ENCODE results near the gene RAPGEF6.
"Not testable (repeated sequence)": the region's sequence is repeated elsewhere in the genome, so short reads cannot be mapped to it uniquely, and the experiment has no call there.

Gene RAPGEF6

DNA sequence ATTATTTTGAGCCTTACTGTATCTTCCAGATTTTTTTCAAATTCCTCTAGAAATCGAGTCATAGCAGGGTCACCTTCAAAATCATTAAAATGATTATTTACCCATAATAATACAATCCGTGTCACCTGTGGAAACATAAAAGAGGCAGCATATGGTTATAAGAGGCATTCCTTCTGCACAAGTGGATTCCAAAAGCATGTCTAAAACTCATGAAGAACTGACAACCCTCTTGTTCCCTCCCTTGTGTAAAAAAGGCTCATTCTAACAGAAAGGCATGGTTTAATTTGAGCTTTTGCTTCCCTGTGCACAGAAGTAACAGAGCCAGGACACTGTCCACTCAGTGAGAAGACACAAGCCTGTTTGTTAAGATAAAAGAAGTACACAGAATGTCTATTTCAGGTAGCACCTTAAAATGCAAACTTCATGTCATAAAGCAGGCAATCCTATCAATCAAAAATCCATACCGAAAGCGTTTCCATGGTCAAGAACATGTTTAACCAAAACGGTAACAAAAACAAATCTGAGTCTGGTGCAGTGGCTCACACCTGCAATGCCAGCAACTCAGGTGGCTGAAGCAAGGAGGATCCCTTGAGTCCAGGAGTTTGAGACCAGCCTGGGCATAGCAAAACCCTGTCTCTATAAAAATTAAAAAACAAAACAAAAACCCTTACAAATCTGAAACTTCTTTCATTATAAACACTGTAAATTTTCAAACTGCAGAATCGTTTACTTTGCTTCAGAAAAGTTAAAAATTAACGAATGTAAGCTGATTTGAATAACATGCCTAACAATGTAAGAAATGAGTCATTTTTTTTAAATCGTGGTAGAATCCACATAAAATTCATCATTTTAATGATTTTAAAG, 139.3 kb downstream of the RAPGEF6 start:
- H3K36me3 ChIP-seq (ENCODE audit: insufficient read depth, low read length): peaks cover 55% of the 10 kb centered on the region
- no peaks in the 10 kb centered on the region for H4K20me1 ChIP-seq (ENCODE audit: insufficient read depth, low read length, poor library complexity, severe bottlenecking)
- no peaks in the 10 kb centered on the region for H3K79me2 ChIP-seq (ENCODE audit: insufficient read depth, low read length)
- no peak overlapping the region for H3K9ac ChIP-seq (ENCODE audit: low read depth, low read length, poor library complexity, severe bottlenecking)
- no peaks in the 10 kb centered on the region for H3F3A ChIP-seq (ENCODE audit: low read depth)
- no peaks in the 10 kb centered on the region for H3K27me3 ChIP-seq (ENCODE audit: insufficient read depth, low read length, poor library complexity, severe bottlenecking)
- H3K4me2 ChIP-seq (ENCODE audit: low read depth, low read length, poor library complexity, severe bottlenecking): no peak overlapping the region
- H2AFZ ChIP-seq (ENCODE audit: low read length): no peak overlapping the region
- H3K4me3 ChIP-seq (ENCODE audit: low read length, poor library complexity, severe bottlenecking): no peak overlapping the region
- H3K4me1 ChIP-seq (ENCODE audit: insufficient read depth, low read length, poor library complexity, severe bottlenecking): no peaks in the 10 kb centered on the region
- H3K9me2 ChIP-seq (replicated peaks; ENCODE audit: low read depth, low read length): no peaks in the 10 kb centered on the region
- no peaks in the 10 kb centered on the region for H3K9me3 ChIP-seq (ENCODE audit: insufficient read depth, low read depth, low read length)
- no peak for TF ChIP-seq CTCF (conservative IDR thresholded peaks at IDR 0.05; ENCODE audit: low read length)
- no peak for TF ChIP-seq EZH2phosphoT487 (IDR thresholded peaks at IDR 0.05; ENCODE audit: borderline replicate concordance)

DNA sequence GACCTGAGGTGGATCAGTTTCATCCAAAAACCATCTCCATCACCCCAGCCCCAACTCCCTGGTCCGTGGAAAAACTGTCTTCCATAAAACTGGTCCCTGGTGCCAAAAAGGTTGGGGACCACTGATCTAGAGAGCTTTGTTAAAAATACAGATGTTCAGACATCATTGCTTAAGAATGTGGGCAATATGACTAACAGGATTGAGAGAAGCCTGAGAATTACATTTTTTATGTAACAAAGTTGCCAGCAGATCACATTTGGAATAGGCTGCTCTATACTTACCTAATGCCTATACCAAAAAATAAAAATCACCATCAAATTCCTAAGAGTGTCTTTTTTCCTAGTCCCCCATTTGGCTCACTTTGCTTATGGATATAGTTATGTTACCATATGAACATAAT, 143.3 kb downstream of the RAPGEF6 start:
- Histone ChIP-seq H3K36me3 (ENCODE audit: insufficient read depth, low read length) (peaks cover 46% of the 10 kb centered on the region; the same call in 1 of the 2 replicates), H4K20me1 (ENCODE audit: insufficient read depth, low read length, poor library complexity, severe bottlenecking) (no peaks in the 10 kb centered on the region), H3K4me2 (ENCODE audit: low read depth, low read length, poor library complexity, severe bottlenecking) (no peak overlapping the region), H3F3A (ENCODE audit: low read depth) (no peaks in the 10 kb centered on the region), H2AFZ (ENCODE audit: low read length) (no peak overlapping the region), H3K9me2 (replicated peaks; ENCODE audit: low read depth, low read length) (no peaks in the 10 kb centered on the region), H3K79me2 (ENCODE audit: insufficient read depth, low read length) (no peaks in the 10 kb centered on the region), H3K4me3 (ENCODE audit: low read length, poor library complexity, severe bottlenecking) (no peak overlapping the region), H3K9ac (ENCODE audit: low read depth, low read length, poor library complexity, severe bottlenecking) (no peak overlapping the region), H3K4me1 (ENCODE audit: insufficient read depth, low read length, poor library complexity, severe bottlenecking) (peaks cover 7% of the 10 kb centered on the region), H3K27me3 (ENCODE audit: insufficient read depth, low read length, poor library complexity, severe bottlenecking) (no peaks in the 10 kb centered on the region), H3K9me3 (ENCODE audit: insufficient read depth, low read depth, low read length) (no peaks in the 10 kb centered on the region)
- TF ChIP-seq CTCF (conservative IDR thresholded peaks at IDR 0.05; ENCODE audit: low read length) (no peak), EZH2phosphoT487 (IDR thresholded peaks at IDR 0.05; ENCODE audit: borderline replicate concordance) (no peak)

DNA sequence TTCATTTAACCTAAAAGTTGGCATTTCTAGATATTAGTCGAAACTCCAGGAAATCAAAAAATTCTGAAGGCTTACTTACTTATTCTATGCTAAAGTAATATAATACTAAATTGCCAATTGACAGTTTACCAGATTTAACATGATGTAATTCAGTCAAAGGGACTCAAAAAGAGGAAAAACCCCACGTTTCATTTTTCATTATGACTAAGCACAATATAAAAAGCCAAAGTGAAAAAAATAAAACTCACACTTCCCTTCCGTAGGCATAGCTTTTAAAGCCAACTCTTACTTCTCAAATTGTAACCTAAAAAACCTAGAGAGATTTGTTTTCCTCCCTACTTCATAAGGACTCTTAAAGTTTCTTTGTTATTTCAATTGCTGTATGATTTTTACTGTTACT, 146.6 kb downstream of the RAPGEF6 start:
- Histone ChIP-seq H3K4me1 (ENCODE audit: insufficient read depth, low read length, poor library complexity, severe bottlenecking) (peaks cover 7% of the 10 kb centered on the region), H3K9ac (ENCODE audit: low read depth, low read length, poor library complexity, severe bottlenecking) (no peak overlapping the region), H3K36me3 (ENCODE audit: insufficient read depth, low read length) (peaks cover 23% of the 10 kb centered on the region; the same call in 1 of the 2 replicates), H3K79me2 (ENCODE audit: insufficient read depth, low read length) (no peaks in the 10 kb centered on the region), H2AFZ (ENCODE audit: low read length) (no peak overlapping the region), H3F3A (ENCODE audit: low read depth) (no peaks in the 10 kb centered on the region), H4K20me1 (ENCODE audit: insufficient read depth, low read length, poor library complexity, severe bottlenecking) (no peaks in the 10 kb centered on the region), H3K9me3 (ENCODE audit: insufficient read depth, low read depth, low read length) (no peaks in the 10 kb centered on the region), H3K9me2 (replicated peaks; ENCODE audit: low read depth, low read length) (no peaks in the 10 kb centered on the region), H3K27me3 (ENCODE audit: insufficient read depth, low read length, poor library complexity, severe bottlenecking) (no peaks in the 10 kb centered on the region), H3K4me3 (ENCODE audit: low read length, poor library complexity, severe bottlenecking) (no peak overlapping the region), H3K4me2 (ENCODE audit: low read depth, low read length, poor library complexity, severe bottlenecking) (no peak overlapping the region)
- TF ChIP-seq EZH2phosphoT487 (IDR thresholded peaks at IDR 0.05; ENCODE audit: borderline replicate concordance) (no peak), CTCF (conservative IDR thresholded peaks at IDR 0.05; ENCODE audit: low read length) (no peak)

- not testable (repeated sequence) for H3K9ac ChIP-seq (ENCODE audit: low read depth, low read length, poor library complexity, severe bottlenecking); H3K4me2 ChIP-seq (ENCODE audit: low read depth, low read length, poor library complexity, severe bottlenecking); H3K27me3 ChIP-seq (ENCODE audit: insufficient read depth, low read length, poor library complexity, severe bottlenecking); H3K4me1 ChIP-seq (ENCODE audit: insufficient read depth, low read length, poor library complexity, severe bottlenecking); H3K79me2 ChIP-seq (ENCODE audit: insufficient read depth, low read length); H3F3A ChIP-seq (ENCODE audit: low read depth); H2AFZ ChIP-seq (ENCODE audit: low read length); H3K9me3 ChIP-seq (ENCODE audit: insufficient read depth, low read depth, low read length); H3K4me3 ChIP-seq (ENCODE audit: low read length, poor library complexity, severe bottlenecking); H4K20me1 ChIP-seq (ENCODE audit: insufficient read depth, low read length, poor library complexity, severe bottlenecking); H3K9me2 ChIP-seq (replicated peaks; ENCODE audit: low read depth, low read length)
- H3K36me3 ChIP-seq (ENCODE audit: insufficient read depth, low read length): peaks cover 23% of the 10 kb centered on the region; the same call in 1 of the 2 replicates
Observed at GRCh38 chr5:131487371-131487770, 147.7 kb downstream of the RAPGEF6 start.
